Tracheal epithelial cell (primary cell): ENCODE measurements around the gene POLE3. TPM values are rescaled to one million over a fixed set of nuclear protein-coding genes. Genes with fewer than 3 reads are reported as not detected.

Source experiments
- total RNA-seq: library from RNA; depleted of rRNA; stranded (reverse); fragments of >200 nt; gene quantifications from 2 replicates; pipeline ENCODE4 v1.2.1, GENCODE V29; 2014

The POLE3 gene
- 53.7 and 54.7 TPM in 2 replicates for total RNA-seq

GRCh38 chr9:113410207-113410864 is at the start of gene POLE3, which contains the start of gene C9orf43:
POLE3 (minus strand) TSS chr9:113410675; CDS start chr9:113410293, 382 bp downstream.
C9orf43 (plus strand) TSS chr9:113410747; CDS start chr9:113413494, 2,747 bp downstream.

GRCh38 chr9:113401027-113401792 is 9.3 kb downstream of the POLE3 start, which contains the start of gene ALAD:
ALAD (minus strand) TSS chr9:113401284; CDS start chr9:113393559, 7,725 bp downstream.

GRCh38 chr9:113376634-113377567 is 33.6 kb downstream of the POLE3 start, which contains the start of gene HDHD3:
HDHD3 (minus strand) TSS chr9:113376986; CDS start chr9:113374354, 2,632 bp downstream.

Other genes starting within 250 kb of the POLE3 start
- 12.6 and 14.2 TPM in 2 replicates for gene FKBP15, start 189.4 kb downstream of the POLE3 start, total RNA-seq
- 22.9 and 24.1 TPM in 2 replicates for gene SLC31A1, start 189.1 kb downstream of the POLE3 start, total RNA-seq
- 15.8 and 32.3 TPM in 2 replicates for gene CDC26, start 135.1 kb downstream of the POLE3 start, total RNA-seq
- gene PRPF4, start 135.0 kb downstream of the POLE3 start, total RNA-seq, result 35.9 and 43.3 TPM in 2 replicates
- gene RNF183, start 107.3 kb downstream of the POLE3 start, total RNA-seq, result under 0.01 and 1.9 TPM in 2 replicates
- gene WDR31, start 70.4 kb downstream of the POLE3 start, total RNA-seq, result 1.2 and 3.8 TPM in 2 replicates
- gene BSPRY, start 61.1 kb downstream of the POLE3 start, total RNA-seq, result 4.7 and 6.5 TPM in 2 replicates
- 17.1 and 22.4 TPM in 2 replicates for gene HDHD3, start 33.7 kb downstream of the POLE3 start, total RNA-seq
- gene ALAD, start 9.4 kb downstream of the POLE3 start, total RNA-seq, result 4.5 and 6.0 TPM in 2 replicates
- gene C9orf43, start 72 bp upstream of the POLE3 start, total RNA-seq, result under 0.01 TPM in 1 of 2 replicates, not detected in the other
- 21.1 and 21.4 TPM in 2 replicates for gene RGS3, start 53.1 kb upstream of the POLE3 start, total RNA-seq